GM19043 (cell line): ENCODE results near the gene SQSTM1.
A peak's percentile ranks its signal among the peaks of the same experiment; 100 is the strongest.

Experiments
- ATAC-seq: cut with Tn5 transposase; IDR thresholded peaks from one replicate; pipeline ENCODE4 v1.9.1; 2021; ENCODE audit warnings: low read depth; ENCODE audit not compliant: unreplicated experiment

The SQSTM1 gene

GRCh38 chr5:179805070-179805528, 15.6 kb upstream of the SQSTM1 start:
- ATAC-seq = no peak

- ATAC-seq = peak; percentile 26
Measured at GRCh38 chr5:179805529-179806249, 15.0 kb upstream of the SQSTM1 start.

GRCh38 chr5:179806250-179807048, 14.3 kb upstream of the SQSTM1 start, which contains the start of gene MGAT4B:
Gene MGAT4B (minus strand): TSS chr5:179806866. CDS start chr5:179806583, 283 bp downstream.
- ATAC-seq = peak; percentile 51

DNA sequence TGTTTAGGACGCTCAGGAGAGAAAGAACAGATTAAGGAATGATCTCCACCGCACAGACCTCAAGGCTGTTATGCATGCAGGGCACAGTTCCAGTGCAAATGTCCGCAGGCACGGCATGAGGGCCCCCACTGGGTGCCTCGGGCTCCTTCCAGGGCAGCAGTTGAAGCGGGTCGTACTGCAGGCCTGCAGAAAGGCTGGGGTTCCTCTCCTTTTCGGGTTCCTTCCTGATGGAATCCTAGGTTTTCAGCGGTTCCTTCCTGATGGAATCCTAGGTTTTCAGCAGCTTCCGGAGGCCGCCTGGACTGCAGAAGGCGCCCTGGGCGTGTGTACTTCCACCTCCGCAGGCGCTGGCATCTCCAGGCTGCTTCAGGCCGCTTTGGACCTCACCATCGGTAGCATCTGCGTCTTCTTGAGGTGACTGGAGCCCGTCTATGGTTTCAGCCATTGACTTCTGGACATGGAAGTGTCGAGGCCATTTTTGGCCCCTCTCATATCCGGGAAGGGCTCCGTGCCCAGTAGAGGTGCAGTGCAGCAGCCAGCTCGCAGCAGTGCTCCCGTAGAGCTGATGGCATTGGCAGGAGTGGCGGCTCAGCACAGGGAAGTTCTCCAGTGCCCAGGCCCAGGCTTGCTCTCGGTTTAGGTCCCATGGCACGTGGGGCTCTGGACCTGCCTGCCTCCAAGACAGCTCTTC, 8.4 kb upstream of the SQSTM1 start:
- ATAC-seq = no peak

- no peak for ATAC-seq
Measured at GRCh38 chr5:179812997-179813607, 7.6 kb upstream of the SQSTM1 start.

DNA sequence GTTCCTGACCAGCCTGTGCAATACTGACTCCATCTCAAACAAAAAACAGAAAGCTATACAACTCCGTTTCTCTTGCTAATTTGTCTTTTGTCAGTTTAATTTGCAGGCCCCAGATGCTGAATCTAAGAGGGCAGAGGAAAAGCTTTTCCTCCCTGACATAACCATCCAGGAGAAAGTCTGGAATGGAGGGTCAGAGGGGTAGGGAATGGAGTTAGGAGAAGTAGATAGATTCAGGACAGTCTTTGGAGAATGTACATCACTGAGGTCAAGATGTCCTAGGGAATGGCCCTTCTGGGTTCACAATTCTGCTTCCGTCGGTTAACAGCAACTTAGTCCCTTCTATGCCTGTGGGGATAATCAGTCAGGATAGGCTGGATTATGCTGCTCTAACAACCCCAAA, 6.6 kb upstream of the SQSTM1 start:
- ATAC-seq = no peak

DNA sequence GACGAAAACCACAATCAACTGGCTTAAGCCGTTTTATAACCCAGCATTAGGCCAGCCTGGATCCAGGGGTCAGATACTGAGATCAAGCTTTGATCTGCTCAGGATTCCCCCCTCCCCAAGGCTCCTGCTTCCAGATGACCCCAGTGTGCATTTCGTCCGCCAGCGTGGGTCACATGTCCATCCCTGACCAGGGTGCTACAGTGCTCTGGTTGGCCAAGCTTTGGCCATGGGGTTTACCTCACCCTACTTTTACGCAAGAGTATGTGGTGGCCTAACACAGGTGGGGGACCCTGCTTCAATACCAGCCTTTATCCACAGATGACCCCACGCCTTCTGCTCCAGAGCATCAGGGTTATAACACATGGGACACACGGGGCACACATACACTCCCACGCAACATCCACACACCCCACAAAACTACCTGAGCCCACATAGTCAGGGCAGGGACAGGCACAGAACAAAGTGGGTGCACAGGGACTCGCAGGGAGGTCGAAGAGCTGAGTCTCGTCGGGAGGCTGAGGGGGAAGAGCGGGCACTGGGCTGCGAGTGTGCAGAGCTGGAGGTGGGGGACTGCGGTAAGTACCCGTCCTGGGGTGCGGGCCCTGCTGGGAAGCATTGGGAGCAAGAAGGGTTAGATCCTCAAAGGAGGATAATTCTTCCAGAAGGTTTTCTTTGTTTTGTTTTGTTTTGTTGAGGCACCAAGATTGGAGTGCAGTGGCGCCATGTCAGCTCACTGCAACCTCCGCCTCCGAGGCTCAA, 5.0 kb upstream of the SQSTM1 start:
- ATAC-seq = no peak

GRCh38 chr5:179816401-179816795, 4.3 kb upstream of the SQSTM1 start:
- ATAC-seq = no peak

- no peak for ATAC-seq
Measured at GRCh38 chr5:179816796-179817469, 3.8 kb upstream of the SQSTM1 start.

- no peak for ATAC-seq
Measured at GRCh38 chr5:179817470-179817840, 3.2 kb upstream of the SQSTM1 start.

GRCh38 chr5:179817890-179818745, 2.6 kb upstream of the SQSTM1 start:
- ATAC-seq = no peak

- peak; percentile 63 for ATAC-seq
Measured at GRCh38 chr5:179818746-179819295, 1.9 kb upstream of the SQSTM1 start.

- ATAC-seq = no peak
Measured at GRCh38 chr5:179819296-179820126, 1.2 kb upstream of the SQSTM1 start.

DNA sequence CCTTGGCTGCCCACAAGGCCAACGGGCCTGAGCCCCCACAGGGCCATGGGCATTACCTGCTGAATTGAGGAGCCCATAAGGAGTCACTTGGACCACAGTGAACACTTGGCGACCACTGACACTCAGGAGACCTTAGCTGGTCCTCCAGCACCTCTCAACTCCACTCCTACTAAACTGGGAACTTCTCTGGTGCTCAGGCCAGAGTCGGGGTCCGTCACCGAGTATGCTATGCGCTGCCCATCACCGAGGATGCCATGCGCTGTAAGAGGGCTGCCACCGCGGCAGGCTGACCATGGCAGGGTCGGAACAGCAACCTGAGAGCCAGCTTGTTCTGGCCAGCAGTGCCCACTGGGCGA, 600 bp upstream of the SQSTM1 start:
- no peak for ATAC-seq

- ATAC-seq = peak; percentile 42
Measured at GRCh38 chr5:179821298-179822058, 773 bp downstream of the SQSTM1 start.

- no peak for ATAC-seq
Measured at GRCh38 chr5:179822059-179822432, 1.3 kb downstream of the SQSTM1 start.

GRCh38 chr5:179822444-179822990, 1.8 kb downstream of the SQSTM1 start:
- ATAC-seq = no peak
